Ishikawa (cell line): ENCODE results near the gene USP11.

ENCODE experiments used
- CEBPB ChIP-seq: IDR thresholded peaks from 2 replicates; pipeline ENCODE4 v1.6.1; 2012
- CREB1 ChIP-seq: IDR thresholded peaks from 2 replicates; pipeline ENCODE4 v1.6.1; 2012; ENCODE audit warnings: low read depth
- EGR1 ChIP-seq: IDR thresholded peaks from 2 replicates; pipeline ENCODE4 v1.6.1; 2012
- EP300 ChIP-seq: IDR thresholded peaks from 2 replicates; pipeline ENCODE4 v1.6.1; 2012; ENCODE audit warnings: borderline replicate concordance
- FOXM1 ChIP-seq: IDR thresholded peaks from 2 replicates; pipeline ENCODE4 v1.6.1; 2012; ENCODE audit warnings: low read depth, borderline replicate concordance
- RAD21 ChIP-seq: IDR thresholded peaks from 2 replicates; pipeline ENCODE4 v1.6.1; 2012; ENCODE audit warnings: low read depth
- TAF1 ChIP-seq: IDR thresholded peaks from 2 replicates; pipeline ENCODE4 v1.6.1; 2012; ENCODE audit warnings: low read depth, mild to moderate bottlenecking
- TCF12 ChIP-seq: IDR thresholded peaks from 2 replicates; pipeline ENCODE4 v1.6.1; 2012; ENCODE audit warnings: low read depth
- TEAD4 ChIP-seq: IDR thresholded peaks from 2 replicates; pipeline ENCODE4 v1.6.1; 2012
- YY1 ChIP-seq: IDR thresholded peaks from 2 replicates; pipeline ENCODE4 v1.6.1; 2012; ENCODE audit warnings: low read depth
- ZBTB7A ChIP-seq: IDR thresholded peaks from 2 replicates; pipeline ENCODE4 v1.6.1; 2012; ENCODE audit warnings: low read depth
- TF ChIP-seq, protein P1 (sequence below): IDR thresholded peaks from 2 replicates; pipeline ENCODE4 v1.6.1; 2012
- TF ChIP-seq, protein P2 (sequence below): IDR thresholded peaks from 2 replicates; pipeline ENCODE4 v1.6.1; 2012
- TF ChIP-seq, protein P3 (sequence below): IDR thresholded peaks from 2 replicates; pipeline ENCODE4 v1.6.1; 2012; ENCODE audit warnings: low read depth, mild to moderate bottlenecking

Gene USP11

DNA sequence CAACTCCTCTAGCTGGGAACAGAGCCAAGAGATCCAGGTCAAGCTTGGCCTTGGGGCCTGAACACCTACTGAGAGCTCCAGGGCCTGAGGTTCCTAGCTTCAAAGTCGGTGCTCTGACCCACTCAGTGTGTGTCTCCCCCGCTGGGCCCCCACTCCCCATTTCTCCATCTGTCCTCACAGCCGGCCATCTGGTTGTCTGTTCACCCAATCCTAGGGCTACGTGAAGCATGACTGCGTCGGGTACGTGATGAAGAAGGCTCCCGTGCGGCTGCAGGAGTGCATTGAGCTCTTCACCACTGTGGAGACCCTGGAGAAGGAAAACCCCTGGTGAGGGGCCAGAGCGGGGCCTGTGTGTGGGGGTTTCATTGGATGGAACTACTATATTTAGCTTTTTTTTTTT is 12.3 kb downstream of the USP11 start:
- TF ChIP-seq EP300 (no peak), YY1 (no peak), CEBPB (no peak), FOXM1 (no peak), TCF12 (no peak)
- TF ChIP-seq, protein P1, sequence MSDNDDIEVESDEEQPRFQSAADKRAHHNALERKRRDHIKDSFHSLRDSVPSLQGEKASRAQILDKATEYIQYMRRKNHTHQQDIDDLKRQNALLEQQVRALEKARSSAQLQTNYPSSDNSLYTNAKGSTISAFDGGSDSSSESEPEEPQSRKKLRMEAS, result no peak
- TF ChIP-seq, protein P2, sequence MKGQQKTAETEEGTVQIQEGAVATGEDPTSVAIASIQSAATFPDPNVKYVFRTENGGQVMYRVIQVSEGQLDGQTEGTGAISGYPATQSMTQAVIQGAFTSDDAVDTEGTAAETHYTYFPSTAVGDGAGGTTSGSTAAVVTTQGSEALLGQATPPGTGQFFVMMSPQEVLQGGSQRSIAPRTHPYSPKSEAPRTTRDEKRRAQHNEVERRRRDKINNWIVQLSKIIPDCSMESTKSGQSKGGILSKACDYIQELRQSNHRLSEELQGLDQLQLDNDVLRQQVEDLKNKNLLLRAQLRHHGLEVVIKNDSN, result no peak
- TF ChIP-seq, protein P3, sequence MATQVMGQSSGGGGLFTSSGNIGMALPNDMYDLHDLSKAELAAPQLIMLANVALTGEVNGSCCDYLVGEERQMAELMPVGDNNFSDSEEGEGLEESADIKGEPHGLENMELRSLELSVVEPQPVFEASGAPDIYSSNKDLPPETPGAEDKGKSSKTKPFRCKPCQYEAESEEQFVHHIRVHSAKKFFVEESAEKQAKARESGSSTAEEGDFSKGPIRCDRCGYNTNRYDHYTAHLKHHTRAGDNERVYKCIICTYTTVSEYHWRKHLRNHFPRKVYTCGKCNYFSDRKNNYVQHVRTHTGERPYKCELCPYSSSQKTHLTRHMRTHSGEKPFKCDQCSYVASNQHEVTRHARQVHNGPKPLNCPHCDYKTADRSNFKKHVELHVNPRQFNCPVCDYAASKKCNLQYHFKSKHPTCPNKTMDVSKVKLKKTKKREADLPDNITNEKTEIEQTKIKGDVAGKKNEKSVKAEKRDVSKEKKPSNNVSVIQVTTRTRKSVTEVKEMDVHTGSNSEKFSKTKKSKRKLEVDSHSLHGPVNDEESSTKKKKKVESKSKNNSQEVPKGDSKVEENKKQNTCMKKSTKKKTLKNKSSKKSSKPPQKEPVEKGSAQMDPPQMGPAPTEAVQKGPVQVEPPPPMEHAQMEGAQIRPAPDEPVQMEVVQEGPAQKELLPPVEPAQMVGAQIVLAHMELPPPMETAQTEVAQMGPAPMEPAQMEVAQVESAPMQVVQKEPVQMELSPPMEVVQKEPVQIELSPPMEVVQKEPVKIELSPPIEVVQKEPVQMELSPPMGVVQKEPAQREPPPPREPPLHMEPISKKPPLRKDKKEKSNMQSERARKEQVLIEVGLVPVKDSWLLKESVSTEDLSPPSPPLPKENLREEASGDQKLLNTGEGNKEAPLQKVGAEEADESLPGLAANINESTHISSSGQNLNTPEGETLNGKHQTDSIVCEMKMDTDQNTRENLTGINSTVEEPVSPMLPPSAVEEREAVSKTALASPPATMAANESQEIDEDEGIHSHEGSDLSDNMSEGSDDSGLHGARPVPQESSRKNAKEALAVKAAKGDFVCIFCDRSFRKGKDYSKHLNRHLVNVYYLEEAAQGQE, result no peak

DNA sequence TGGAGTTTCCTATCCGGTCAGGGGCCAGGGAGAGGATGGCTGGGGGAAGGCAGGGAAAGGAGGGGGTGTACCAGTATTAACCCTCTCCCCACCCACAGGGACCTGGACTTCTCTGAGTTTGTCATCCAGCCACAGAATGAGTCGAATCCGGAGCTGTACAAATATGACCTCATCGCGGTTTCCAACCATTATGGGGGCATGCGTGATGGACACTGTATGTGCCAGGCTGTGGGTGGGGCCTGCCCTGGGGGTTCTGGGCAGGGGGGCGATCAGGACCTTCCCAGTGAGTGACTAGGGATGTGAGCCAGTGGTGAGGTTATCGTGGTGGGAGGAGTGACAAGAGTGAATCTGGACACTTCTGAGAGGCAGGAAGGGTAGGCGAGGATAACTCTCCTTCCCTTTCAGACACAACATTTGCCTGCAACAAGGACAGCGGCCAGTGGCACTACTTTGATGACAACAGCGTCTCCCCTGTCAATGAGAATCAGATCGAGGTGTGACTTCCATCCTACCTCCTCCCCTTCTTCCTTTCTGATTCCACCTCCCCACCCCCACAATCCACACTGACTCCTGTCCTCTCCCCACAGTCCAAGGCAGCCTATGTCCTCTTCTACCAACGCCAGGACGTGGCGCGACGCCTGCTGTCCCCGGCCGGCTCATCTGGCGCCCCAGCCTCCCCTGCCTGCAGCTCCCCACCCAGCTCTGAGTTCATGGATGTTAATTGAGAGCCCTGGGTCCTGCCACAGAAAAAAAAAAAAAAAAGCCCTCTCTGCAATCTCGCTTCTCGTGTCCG is 14.6 kb downstream of the USP11 start:
- TF ChIP-seq FOXM1, result no peak
- no peak for TF ChIP-seq TCF12
- no peak for TF ChIP-seq RAD21
- no peak for TF ChIP-seq TEAD4
- TF ChIP-seq TAF1, result no peak
- TF ChIP-seq, protein P3, result no peak
- TF ChIP-seq ZBTB7A, result no peak
- TF ChIP-seq EGR1, result no peak
- TF ChIP-seq, protein P2, result no peak

DNA sequence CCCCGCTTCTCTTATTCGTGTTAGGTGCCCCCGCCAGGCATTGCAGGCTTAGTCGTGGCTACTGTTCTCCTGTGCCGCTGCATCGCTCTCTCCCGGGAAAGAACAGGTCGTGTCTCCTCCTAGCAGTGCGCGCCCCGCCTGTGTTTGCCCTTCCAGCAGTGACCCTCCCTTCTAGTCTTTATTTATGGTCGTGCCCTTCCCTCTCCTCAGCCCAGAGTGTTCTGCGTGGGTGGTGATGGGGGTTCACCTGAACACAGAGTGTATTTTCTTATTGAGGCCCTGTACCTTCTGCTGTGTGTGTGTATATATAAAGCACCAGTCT is 15.2 kb downstream of the USP11 start:
- TF ChIP-seq ZBTB7A (no peak), FOXM1 (no peak), TEAD4 (no peak), TAF1 (no peak)
- TF ChIP-seq, protein P3, result no peak

DNA sequence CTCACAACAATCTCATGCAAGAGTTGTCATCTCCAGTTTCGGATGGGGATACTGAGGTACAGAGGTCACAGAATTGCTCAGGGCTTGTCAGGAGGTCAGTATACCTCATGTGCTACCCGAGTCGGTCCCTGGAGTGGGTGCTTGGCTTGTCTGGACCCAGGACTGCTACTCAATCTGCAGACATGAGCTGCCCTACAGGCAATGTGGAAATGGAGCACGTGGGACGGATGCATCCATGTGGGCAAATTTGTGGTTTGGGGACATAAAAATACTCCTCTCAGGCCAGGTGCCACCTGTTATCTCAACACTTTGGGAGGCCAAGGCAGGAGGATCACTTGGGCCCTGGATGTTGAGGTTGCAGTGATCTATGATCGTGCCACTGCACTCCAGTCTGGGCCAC is 15.8 kb downstream of the USP11 start:
- TF ChIP-seq, protein P1, result no peak
- TF ChIP-seq FOXM1, result no peak
- TF ChIP-seq EP300, result no peak
- no peak for TF ChIP-seq YY1
- TF ChIP-seq RAD21, result no peak
- no peak for TF ChIP-seq CEBPB
- no peak for TF ChIP-seq TAF1
- no peak for TF ChIP-seq TCF12
- TF ChIP-seq, protein P3, result no peak
- no peak for TF ChIP-seq EGR1
- no peak for TF ChIP-seq CREB1
- TF ChIP-seq TEAD4, result no peak
